ENCODE data around the gene PHLDA2.

PHLDA2 gene

DNA sequence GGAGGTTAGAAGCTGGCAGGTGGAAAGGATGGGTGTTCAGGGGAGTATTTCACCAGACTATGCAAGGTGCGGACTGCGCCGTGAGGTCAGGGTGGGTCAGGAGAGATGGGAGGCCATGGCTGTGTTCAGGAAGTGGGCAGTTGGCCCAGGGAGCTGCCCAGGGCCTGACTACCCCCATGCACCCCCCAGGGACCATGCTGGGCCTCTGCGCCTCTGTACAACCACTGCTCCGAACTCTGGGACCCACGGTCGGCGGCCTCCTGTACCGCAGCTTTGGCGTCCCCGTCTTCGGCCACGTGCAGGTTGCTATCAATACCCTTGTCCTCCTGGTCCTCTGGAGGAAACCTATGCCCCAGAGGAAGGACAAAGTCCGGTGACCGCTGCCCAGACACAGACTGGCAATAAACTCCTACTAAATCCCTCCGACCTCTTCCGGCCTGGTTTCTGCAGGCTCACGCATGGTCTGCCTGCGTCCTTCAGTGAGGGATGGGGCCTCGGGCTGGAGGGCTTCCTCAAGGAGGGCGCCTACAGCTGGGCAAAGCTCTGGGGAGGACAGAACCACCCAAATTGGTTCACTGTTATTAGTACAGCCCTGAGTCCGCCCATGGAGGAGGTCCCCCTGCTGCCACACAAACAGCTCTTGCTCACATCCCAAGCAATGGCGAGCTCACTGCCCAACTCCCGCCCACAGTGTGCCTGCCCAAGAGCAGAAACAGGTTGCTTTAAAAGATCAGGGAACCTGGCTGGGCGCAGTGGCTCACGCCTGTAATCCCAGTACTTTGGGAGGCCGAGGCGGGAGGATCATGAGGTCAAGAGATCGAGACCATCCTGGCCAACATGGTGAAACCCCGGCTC is 4.2 kb downstream of the PHLDA2 start:
- Histone ChIP-seq H3K27ac (ENCODE audit: low read length) (no peak overlapping the region), H3K4me1 (ENCODE audit: insufficient read depth, low read length) (no peaks in the 10 kb centered on the region), H3K9ac (ENCODE audit: low read depth, low read length) (no peak overlapping the region)

DNA sequence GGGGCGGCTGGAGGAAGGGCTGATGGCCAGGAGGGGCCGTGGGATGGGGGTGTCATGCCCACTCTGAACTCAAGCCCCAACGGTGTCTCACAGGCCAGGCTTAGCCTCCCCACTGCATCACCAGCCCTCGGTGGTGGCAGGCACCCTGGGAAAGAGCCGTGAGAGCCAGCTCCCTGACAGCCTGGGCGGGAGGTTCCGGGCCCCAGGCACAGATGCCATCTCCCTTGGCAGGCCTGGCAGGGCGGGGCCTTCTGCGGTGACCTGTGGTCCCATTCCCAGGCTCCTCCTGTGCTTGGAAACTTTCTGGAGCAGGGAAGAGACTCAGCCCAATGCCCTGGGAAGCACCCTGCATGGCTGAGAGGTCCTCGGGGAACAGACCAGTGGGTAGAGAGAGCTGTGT is 4.8 kb downstream of the PHLDA2 start:
- no peaks in the 10 kb centered on the region for H3K9me3 ChIP-seq (ENCODE audit: insufficient read depth, low read depth, low read length)
- H3K36me3 ChIP-seq (ENCODE audit: insufficient read depth, low read depth, low read length), result no peaks in the 10 kb centered on the region
- H3K27ac ChIP-seq (ENCODE audit: low read length), result no peak overlapping the region
- peaks cover 31% of the 10 kb centered on the region for H3K27me3 ChIP-seq (ENCODE audit: insufficient read depth, low read length)
- no peak overlapping the region for H3K4me3 ChIP-seq (ENCODE audit: low read length)
- no peak overlapping the region for H3K9ac ChIP-seq (ENCODE audit: low read depth, low read length)
- H3K4me1 ChIP-seq (ENCODE audit: insufficient read depth, low read length), result no peaks in the 10 kb centered on the region

More for the DNA sequence above, 4.2 kb downstream of the PHLDA2 start:
- peaks cover 38% of the 10 kb centered on the region for H3K27me3 ChIP-seq (ENCODE audit: insufficient read depth, low read length)
- no peaks in the 10 kb centered on the region for H3K9me3 ChIP-seq (ENCODE audit: insufficient read depth, low read depth, low read length)
- no peak overlapping the region for H3K4me3 ChIP-seq (ENCODE audit: low read length)
- no peaks in the 10 kb centered on the region for H3K36me3 ChIP-seq (ENCODE audit: insufficient read depth, low read depth, low read length)

DNA sequence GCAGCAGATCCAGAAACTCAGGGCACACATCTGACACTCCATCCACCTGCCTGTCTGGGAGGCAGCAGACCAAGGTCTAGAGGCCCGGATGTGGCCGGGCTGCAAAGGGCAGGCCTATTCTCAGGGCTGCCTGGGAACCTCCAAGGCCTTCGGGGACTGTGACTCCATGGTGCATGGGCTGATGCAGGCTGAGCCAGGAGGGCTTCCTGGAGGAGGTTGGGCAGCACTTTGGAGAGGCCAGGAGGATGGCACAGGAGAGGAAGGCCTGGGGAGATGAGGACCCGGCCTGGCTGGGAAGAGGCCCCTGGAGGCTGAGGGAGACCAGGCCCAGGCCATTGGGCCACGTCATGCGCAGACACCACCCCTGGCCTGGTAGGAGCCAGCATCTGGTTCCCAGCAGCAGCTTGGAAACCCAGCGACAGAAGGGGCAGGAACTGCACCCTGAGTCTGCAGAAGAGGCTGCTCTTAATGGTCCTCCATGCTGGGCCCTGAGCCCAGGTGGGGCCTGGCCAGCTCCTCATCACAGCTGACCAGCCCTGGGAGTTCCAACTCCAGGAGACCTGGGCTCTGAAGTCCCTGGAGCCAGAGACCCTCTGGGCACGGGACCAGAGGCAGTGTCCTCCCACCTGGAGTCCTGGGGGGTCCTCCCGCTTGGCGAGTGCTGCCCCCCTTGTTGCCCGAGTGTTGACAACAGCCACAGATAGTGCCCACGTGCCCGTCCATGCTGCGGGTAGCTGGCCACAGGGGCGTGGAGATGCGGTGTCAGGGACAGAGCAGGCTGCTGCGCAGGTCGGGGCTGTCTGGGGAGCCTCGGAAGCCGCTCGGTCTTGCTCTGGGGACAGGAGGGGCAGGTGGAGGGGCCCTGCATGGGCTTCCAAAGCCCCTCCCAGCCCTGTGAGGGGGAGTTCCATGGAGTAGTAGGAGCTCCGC is 5.5 kb downstream of the PHLDA2 start:
- no peaks in the 10 kb centered on the region for H3K36me3 ChIP-seq (ENCODE audit: insufficient read depth, low read depth, low read length)
- H3K4me1 ChIP-seq (ENCODE audit: insufficient read depth, low read length), result no peaks in the 10 kb centered on the region
- no peak overlapping the region for H3K4me3 ChIP-seq (ENCODE audit: low read length)
- no peaks in the 10 kb centered on the region for H3K9me3 ChIP-seq (ENCODE audit: insufficient read depth, low read depth, low read length)
- H3K9ac ChIP-seq (ENCODE audit: low read depth, low read length), result no peak overlapping the region
- H3K27me3 ChIP-seq (ENCODE audit: insufficient read depth, low read length), result peaks cover 25% of the 10 kb centered on the region
- no peak overlapping the region for H3K27ac ChIP-seq (ENCODE audit: low read length)

DNA sequence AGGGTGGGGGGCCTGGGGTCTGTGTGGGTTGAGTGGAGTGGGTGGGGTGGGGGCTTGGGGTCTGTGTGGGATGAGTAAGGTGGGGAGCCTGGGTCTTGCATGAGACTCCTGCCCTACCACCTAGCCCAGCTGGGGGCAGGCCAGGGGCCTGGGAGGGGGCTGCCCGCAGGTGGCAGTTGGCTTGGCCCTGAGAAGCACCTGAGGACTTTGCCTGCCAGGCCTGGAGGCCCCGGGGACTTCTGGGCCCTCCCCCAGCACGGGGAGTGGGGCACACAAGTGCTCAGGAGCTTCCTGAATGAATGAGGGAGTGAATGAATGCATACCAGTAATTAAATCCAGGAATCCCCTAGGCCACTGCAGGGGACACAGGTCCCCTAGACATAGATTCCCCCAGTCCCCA is 6.6 kb downstream of the PHLDA2 start:
- no peaks in the 10 kb centered on the region for H3K36me3 ChIP-seq (ENCODE audit: insufficient read depth, low read depth, low read length)
- no peak overlapping the region for H3K9ac ChIP-seq (ENCODE audit: low read depth, low read length)
- H3K4me1 ChIP-seq (ENCODE audit: insufficient read depth, low read length), result no peaks in the 10 kb centered on the region
- H3K27ac ChIP-seq (ENCODE audit: low read length), result no peak overlapping the region
- no peaks in the 10 kb centered on the region for H3K9me3 ChIP-seq (ENCODE audit: insufficient read depth, low read depth, low read length)
- H3K27me3 ChIP-seq (ENCODE audit: insufficient read depth, low read length), result peaks cover 14% of the 10 kb centered on the region
- H3K4me3 ChIP-seq (ENCODE audit: low read length), result no peak overlapping the region

DNA sequence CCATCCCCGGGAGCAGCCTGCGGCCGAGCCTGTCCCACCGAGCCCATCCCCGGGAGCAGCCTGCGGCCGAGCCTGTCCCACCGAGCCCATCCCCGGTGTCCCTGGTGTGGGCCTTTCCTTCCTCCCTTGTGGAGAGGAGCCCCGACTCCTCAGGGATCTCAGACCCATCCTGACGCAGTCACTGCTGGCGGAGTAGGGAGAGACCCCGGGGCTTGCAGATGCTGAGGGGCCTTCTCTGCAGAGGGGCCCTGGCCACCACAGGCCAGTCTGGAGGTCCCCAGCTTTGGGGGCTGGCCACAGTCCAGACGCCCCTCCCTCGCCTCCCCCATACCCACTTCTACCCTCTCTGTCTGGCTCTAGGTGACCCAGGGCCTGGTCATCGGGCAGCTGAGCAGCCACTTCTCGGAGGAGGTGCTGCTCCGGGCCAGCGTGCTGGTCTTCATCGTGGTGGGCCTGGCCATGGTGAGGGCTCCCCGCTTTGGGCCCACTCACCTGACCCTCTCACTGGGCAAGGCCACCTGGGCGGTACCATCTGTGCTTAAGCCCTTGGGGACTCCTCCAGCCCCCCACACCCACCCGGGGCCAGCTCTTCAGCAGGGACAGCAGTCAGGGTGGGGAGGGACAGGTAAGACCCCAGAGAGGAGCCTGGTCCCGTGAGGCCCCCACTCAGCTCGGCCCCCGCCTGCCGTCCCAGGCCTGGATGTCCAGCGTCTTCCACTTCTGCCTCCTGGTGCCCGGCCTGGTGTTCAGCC is 7.3 kb downstream of the PHLDA2 start:
- Histone ChIP-seq H3K9me3 (ENCODE audit: insufficient read depth, low read depth, low read length) (no peaks in the 10 kb centered on the region), H3K27ac (ENCODE audit: low read length) (no peak overlapping the region), H3K9ac (ENCODE audit: low read depth, low read length) (no peak overlapping the region), H3K4me1 (ENCODE audit: insufficient read depth, low read length) (no peaks in the 10 kb centered on the region), H3K27me3 (ENCODE audit: insufficient read depth, low read length) (peaks cover 7% of the 10 kb centered on the region), H3K36me3 (ENCODE audit: insufficient read depth, low read depth, low read length) (no peaks in the 10 kb centered on the region), H3K4me3 (ENCODE audit: low read length) (no peak overlapping the region)

DNA sequence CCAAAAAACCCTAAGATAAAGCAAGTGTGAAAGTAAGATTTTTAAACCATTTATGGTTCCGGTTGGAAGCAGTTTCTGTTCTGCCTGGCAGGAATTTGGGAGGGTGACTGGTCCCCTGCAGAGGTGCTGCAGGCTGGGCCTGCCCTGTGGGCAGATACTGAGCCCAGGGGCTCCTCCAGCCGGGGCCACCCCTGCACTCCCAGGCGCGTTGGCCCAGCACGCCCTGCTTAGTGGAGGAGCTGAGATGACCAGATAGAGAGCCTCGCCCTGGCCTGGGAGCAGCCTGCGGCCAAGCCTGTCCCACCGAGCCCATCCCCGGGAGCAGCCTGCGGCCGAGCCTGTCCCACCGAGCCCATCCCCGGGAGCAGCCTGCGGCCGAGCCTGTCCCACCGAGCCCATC is 8.0 kb downstream of the PHLDA2 start:
- Histone ChIP-seq H3K36me3 (ENCODE audit: insufficient read depth, low read depth, low read length) (no peaks in the 10 kb centered on the region), H3K9me3 (ENCODE audit: insufficient read depth, low read depth, low read length) (no peaks in the 10 kb centered on the region), H3K4me1 (ENCODE audit: insufficient read depth, low read length) (no peaks in the 10 kb centered on the region), H3K9ac (ENCODE audit: low read depth, low read length) (no peak overlapping the region), H3K27ac (ENCODE audit: low read length) (no peak overlapping the region), H3K27me3 (ENCODE audit: insufficient read depth, low read length) (peaks cover under 1% of the 10 kb centered on the region; the same call in 1 of the 2 replicates), H3K4me3 (ENCODE audit: low read length) (no peak overlapping the region)

DNA sequence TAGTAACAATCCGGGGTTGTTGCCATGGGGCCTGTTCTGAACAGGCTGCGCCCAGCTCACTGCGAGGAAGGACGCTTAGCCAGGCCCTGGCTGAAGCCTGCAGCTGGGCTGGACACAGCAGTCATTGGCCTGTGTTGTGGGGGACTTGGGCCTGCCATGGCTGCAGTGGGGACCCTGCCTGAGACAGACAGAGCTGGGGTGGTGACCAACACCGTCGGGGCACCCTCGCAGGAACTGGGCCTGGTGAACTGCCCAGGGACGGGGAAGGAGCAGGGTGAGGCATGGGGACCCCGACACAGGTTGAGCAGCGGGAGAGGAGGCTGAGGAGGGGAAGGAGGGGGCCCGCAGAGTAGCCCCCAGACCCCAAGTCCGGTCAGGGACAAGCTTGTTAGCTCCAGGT is 8.9 kb downstream of the PHLDA2 start:
- no peak overlapping the region for H3K9ac ChIP-seq (ENCODE audit: low read depth, low read length)
- H3K36me3 ChIP-seq (ENCODE audit: insufficient read depth, low read depth, low read length), result no peaks in the 10 kb centered on the region
- H3K27me3 ChIP-seq (ENCODE audit: insufficient read depth, low read length), result no peaks in the 10 kb centered on the region
- no peak overlapping the region for H3K27ac ChIP-seq (ENCODE audit: low read length)
- no peaks in the 10 kb centered on the region for H3K9me3 ChIP-seq (ENCODE audit: insufficient read depth, low read depth, low read length)
- H3K4me1 ChIP-seq (ENCODE audit: insufficient read depth, low read length), result no peaks in the 10 kb centered on the region
- no peak overlapping the region for H3K4me3 ChIP-seq (ENCODE audit: low read length)

DNA sequence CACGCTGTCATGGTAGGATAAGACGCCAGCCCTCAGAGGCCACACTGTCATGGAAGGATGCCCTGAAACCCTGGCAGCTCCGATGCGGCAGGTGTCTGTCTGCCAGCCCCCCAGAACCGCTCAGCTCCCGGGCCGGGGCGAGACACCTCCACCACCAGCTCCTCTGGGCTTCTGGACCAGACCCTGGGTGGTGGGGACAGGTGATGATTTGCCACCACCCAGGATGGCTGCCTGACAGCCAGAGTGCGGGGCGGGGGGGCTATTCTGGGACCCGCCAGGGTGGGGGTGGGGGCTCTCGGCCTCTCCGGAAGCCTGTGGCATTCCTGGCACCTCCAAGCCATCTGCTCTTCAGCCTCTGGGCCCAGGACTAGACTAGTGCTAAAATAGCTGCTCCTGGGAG is 9.4 kb downstream of the PHLDA2 start:
- H3K4me3 ChIP-seq (ENCODE audit: low read length), result no peak overlapping the region
- H3K4me1 ChIP-seq (ENCODE audit: insufficient read depth, low read length), result no peaks in the 10 kb centered on the region
- H3K36me3 ChIP-seq (ENCODE audit: insufficient read depth, low read depth, low read length), result no peaks in the 10 kb centered on the region
- no peak overlapping the region for H3K9ac ChIP-seq (ENCODE audit: low read depth, low read length)
- no peaks in the 10 kb centered on the region for H3K27me3 ChIP-seq (ENCODE audit: insufficient read depth, low read length)
- no peak overlapping the region for H3K27ac ChIP-seq (ENCODE audit: low read length)
- H3K9me3 ChIP-seq (ENCODE audit: insufficient read depth, low read depth, low read length), result no peaks in the 10 kb centered on the region

DNA sequence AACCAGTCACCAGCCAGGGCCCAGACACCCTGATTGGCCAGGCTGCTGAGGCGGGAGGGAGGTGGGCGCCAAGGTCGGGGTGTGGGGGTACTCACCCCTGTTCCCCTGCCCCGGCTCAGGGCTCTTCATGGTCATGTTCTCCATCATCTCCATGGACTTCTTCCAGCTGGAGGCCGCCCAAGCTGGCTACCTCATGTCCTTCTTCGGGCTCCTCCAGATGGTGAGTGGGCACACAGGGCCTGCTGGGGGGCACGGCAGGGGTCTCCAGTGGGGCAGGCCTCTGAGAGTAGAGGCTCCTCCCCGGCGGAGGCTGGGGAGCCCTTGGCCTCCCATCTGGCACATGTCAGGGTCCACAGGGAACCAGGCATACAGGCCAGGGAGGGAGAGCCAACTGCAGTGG is 10.0 kb downstream of the PHLDA2 start:
- Histone ChIP-seq H3K9ac (ENCODE audit: low read depth, low read length) (no peak overlapping the region), H3K27me3 (ENCODE audit: insufficient read depth, low read length) (no peaks in the 10 kb centered on the region), H3K4me1 (ENCODE audit: insufficient read depth, low read length) (no peaks in the 10 kb centered on the region), H3K9me3 (ENCODE audit: insufficient read depth, low read depth, low read length) (no peaks in the 10 kb centered on the region), H3K4me3 (ENCODE audit: low read length) (no peak overlapping the region), H3K27ac (ENCODE audit: low read length) (no peak overlapping the region), H3K36me3 (ENCODE audit: insufficient read depth, low read depth, low read length) (no peaks in the 10 kb centered on the region)

DNA sequence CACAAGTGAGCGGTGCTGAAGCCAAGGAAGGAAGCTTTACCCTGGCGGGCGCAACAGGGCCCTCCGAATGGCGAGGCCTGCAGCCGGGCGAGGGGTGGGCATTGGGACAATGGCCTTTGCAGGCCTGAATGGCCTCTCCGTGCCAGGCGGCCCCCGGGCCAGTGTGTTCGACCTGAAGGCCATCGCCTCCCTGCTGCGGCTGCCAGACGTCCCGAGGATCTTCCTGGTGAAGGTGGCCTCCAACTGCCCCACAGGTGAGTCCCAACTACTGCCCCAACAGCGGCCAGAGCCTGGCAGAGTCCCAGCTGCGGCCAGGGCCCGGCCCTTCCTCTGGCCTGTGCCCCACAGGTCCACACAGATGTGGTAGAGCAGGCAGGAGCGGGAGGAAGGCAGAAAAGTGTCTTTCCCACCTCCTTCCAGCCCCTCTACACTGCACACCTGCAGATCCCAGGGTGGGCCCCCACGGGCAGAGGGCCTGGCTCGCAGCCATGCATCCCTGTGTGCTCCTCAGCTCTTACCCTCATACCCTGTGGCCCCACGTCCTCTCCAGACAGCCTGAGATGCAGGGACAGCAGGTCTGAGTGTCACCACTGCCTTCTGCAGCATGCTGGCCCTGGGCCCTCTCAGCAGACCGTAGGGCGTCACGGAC is 11.3 kb downstream of the PHLDA2 start:
- Histone ChIP-seq H3K4me3 (ENCODE audit: low read length) (no peak overlapping the region), H3K4me1 (ENCODE audit: insufficient read depth, low read length) (no peaks in the 10 kb centered on the region), H3K27me3 (ENCODE audit: insufficient read depth, low read length) (no peaks in the 10 kb centered on the region), H3K9ac (ENCODE audit: low read depth, low read length) (no peak overlapping the region), H3K36me3 (ENCODE audit: insufficient read depth, low read depth, low read length) (no peaks in the 10 kb centered on the region), H3K27ac (ENCODE audit: low read length) (no peak overlapping the region), H3K9me3 (ENCODE audit: insufficient read depth, low read depth, low read length) (no peaks in the 10 kb centered on the region)
